ENCODE data around the gene XPO6.

The XPO6 gene

DNA sequence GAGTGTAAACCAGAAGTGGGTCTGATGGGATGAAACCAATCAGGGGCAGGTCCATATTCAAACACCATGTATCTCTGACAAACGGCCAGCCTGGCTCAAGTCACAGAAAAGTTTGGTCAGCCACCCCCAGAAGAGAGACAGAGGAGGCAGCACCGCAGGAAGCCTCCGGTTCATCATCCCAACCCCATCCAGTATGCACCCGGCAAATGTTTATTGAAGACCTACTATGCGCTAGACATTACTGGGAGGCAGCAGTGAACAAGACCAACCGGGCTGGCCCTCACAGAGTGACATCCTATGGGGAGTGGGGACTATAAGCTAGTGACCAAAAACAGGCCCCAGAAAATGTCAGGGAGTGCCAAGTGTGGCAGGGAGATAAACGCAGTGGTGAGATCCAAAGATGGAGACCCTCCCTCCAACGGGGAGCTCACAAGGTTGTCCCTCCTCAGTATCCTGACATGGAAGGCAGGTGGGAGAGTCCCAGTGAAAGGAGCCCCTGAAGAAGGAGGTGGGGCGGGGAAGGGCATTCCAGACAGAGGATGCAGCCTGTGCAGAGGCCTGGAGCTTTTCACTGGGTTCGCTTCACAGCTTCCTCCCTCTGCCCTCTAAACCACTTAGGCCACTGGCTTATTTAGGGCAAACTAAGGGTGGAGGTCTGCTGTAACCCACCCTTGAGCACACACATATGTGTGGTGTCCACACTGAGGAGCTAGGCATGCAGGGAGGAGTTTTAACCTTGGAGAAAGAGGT, 150.2 kb downstream of the XPO6 start:
- ChIA-PET CTCF (interaction anchor here (1.2 kb wide), 1 partner anchor 89 kb away, joined by 3 read pairs; no protein-coding TSS in a partner anchor), POLR2A (no interaction called here)
- no peak for DNase-seq (ENCODE audit: extremely low spot score)
- TF ChIP-seq ELF4 (IDR thresholded peaks at IDR 0.05) (no peak), FOXK2 (IDR thresholded peaks at IDR 0.05) (no peak), ZNF384 (IDR thresholded peaks at IDR 0.05) (no peak), BHLHE40 (IDR thresholded peaks at IDR 0.05; ENCODE audit: borderline replicate concordance) (no peak), SUZ12 (IDR thresholded peaks at IDR 0.05) (no peak)

- no peak for DNase-seq (ENCODE audit: extremely low spot score)
- POLR2A ChIA-PET, result interaction anchor here (0.6 kb wide), 1 partner anchor 432 kb away, joined by 3 read pairs; no protein-coding TSS in a partner anchor
- CTCF ChIA-PET, result no interaction called here
- no peak for TF ChIP-seq ARNT (IDR thresholded peaks at IDR 0.05)
- TF ChIP-seq FOXM1 (IDR thresholded peaks at IDR 0.05; ENCODE audit: borderline replicate concordance), result no peak
- no peak for TF ChIP-seq LEF1 (IDR thresholded peaks at IDR 0.05; ENCODE audit: borderline replicate concordance)
- no peak for TF ChIP-seq TARDBP (IDR thresholded peaks at IDR 0.05)
- no peak for TF ChIP-seq SUZ12 (IDR thresholded peaks at IDR 0.05)
- no peak for TF ChIP-seq FOXK2 (IDR thresholded peaks at IDR 0.05)
- TF ChIP-seq ELF4 (IDR thresholded peaks at IDR 0.05), result no peak
Observed at GRCh38 chr16:28059841-28060575, 151.8 kb downstream of the XPO6 start.

DNA sequence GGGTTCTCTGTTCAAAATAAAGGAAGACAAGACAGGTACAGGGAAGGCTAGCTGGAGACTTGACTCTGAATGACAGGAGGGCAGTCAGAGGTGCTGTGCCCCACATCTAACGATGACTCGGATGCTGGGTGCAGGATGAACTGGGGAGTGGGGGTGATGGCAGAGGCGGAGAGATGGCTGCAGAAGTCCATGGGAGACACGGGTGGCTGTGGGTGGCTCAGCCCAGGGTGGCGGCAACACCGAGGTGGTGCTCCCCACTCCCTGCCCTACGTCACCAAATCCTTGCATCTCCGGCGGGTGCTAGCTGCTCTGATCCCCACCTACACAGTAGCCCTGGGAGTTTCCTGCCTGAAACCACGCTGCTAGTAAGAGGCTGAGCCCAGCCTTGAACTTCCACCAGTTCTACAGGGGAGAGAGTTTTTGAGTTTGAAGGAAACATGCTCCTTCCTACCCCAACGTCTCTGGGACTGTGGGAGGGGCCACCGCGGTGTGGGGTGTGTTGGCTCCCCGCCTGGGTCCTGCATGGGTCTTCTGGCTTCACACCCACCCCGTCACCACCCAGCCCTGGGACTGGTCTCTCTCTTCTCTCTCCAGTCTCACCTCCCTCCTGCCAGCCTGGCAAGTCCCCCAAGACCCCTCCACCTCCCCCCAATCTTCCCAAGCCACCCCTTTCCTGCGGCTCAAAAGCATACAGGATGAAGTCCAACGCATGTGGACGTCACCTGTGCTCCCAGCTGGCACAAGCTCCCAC, 152.8 kb downstream of the XPO6 start:
- no peak for TF ChIP-seq SUZ12 (IDR thresholded peaks at IDR 0.05)
- no peak for TF ChIP-seq SP1 (IDR thresholded peaks at IDR 0.05)
- TF ChIP-seq, protein P1, sequence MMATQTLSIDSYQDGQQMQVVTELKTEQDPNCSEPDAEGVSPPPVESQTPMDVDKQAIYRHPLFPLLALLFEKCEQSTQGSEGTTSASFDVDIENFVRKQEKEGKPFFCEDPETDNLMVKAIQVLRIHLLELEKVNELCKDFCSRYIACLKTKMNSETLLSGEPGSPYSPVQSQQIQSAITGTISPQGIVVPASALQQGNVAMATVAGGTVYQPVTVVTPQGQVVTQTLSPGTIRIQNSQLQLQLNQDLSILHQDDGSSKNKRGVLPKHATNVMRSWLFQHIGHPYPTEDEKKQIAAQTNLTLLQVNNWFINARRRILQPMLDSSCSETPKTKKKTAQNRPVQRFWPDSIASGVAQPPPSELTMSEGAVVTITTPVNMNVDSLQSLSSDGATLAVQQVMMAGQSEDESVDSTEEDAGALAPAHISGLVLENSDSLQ (IDR thresholded peaks at IDR 0.05), result no peak
- TF ChIP-seq LEF1 (IDR thresholded peaks at IDR 0.05; ENCODE audit: borderline replicate concordance), result no peak
- TF ChIP-seq ELF4 (IDR thresholded peaks at IDR 0.05), result no peak
- no peak for TF ChIP-seq BHLHE40 (IDR thresholded peaks at IDR 0.05; ENCODE audit: borderline replicate concordance)
- TF ChIP-seq L3MBTL2 (conservative IDR thresholded peaks at IDR 0.05), result no peak
- TF ChIP-seq HDGF (IDR thresholded peaks at IDR 0.05; ENCODE audit: borderline replicate concordance), result no peak
- no peak for TF ChIP-seq ARNT (IDR thresholded peaks at IDR 0.05)
- TF ChIP-seq NFRKB (IDR thresholded peaks at IDR 0.05), result no peak
- no peak for TF ChIP-seq ZNF384 (IDR thresholded peaks at IDR 0.05)
- no peak for TF ChIP-seq FOXA1 (IDR thresholded peaks at IDR 0.05)
- TF ChIP-seq CTBP1 (IDR thresholded peaks at IDR 0.05; ENCODE audit: borderline replicate concordance), result no peak
- no peak for TF ChIP-seq FOXK2 (IDR thresholded peaks at IDR 0.05)
- CTCF ChIA-PET, result no interaction called here
- no peak for DNase-seq (ENCODE audit: extremely low spot score)
- POLR2A ChIA-PET, result no interaction called here

GRCh38 chr16:28057949-28058348, 153.8 kb downstream of the XPO6 start:
- no peak for TF ChIP-seq FOXA1 (IDR thresholded peaks at IDR 0.05)
- no peak for TF ChIP-seq ZNF384 (IDR thresholded peaks at IDR 0.05)
- no peak for TF ChIP-seq NFRKB (IDR thresholded peaks at IDR 0.05)
- TF ChIP-seq BHLHE40 (IDR thresholded peaks at IDR 0.05; ENCODE audit: borderline replicate concordance), result no peak
- TF ChIP-seq, protein P1 (IDR thresholded peaks at IDR 0.05), result no peak
- no peak for TF ChIP-seq SP1 (IDR thresholded peaks at IDR 0.05)
- no peak for TF ChIP-seq CTBP1 (IDR thresholded peaks at IDR 0.05; ENCODE audit: borderline replicate concordance)
- TF ChIP-seq TARDBP (IDR thresholded peaks at IDR 0.05), result no peak
- no peak for TF ChIP-seq FOXM1 (IDR thresholded peaks at IDR 0.05; ENCODE audit: borderline replicate concordance)
- TF ChIP-seq SUZ12 (IDR thresholded peaks at IDR 0.05), result no peak
- TF ChIP-seq HDGF (IDR thresholded peaks at IDR 0.05; ENCODE audit: borderline replicate concordance), result no peak
- no peak for TF ChIP-seq LEF1 (IDR thresholded peaks at IDR 0.05; ENCODE audit: borderline replicate concordance)
- TF ChIP-seq ARNT (IDR thresholded peaks at IDR 0.05), result no peak
- TF ChIP-seq FOXK2 (IDR thresholded peaks at IDR 0.05), result no peak
- no peak for TF ChIP-seq ELF4 (IDR thresholded peaks at IDR 0.05)
- TF ChIP-seq L3MBTL2 (conservative IDR thresholded peaks at IDR 0.05), result no peak
- ChIA-PET CTCF (no interaction called here), POLR2A (no interaction called here)
- DNase-seq (ENCODE audit: extremely low spot score), result no peak

DNA sequence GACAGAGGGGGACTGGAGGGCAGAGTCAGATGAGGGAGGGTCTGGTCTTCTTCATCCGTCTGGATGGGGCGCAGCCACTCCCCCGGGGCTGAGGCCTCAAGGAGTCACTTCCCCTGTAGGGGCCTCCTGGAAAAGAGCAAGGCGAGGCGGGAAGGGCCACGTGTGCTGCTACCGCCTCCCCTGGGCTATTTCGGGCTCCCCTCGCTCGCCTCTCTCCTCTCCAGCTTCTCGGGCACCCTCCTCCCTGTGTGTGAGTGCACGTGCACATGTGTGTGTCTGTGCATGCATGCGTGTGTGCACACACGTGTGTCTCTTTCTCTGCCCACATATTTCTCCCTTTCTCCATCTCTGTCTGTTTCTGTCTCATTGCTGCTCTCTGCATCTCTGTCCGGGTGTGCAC, 158.3 kb downstream of the XPO6 start:
- POLR2A ChIA-PET, result no interaction called here
- DNase-seq (ENCODE audit: extremely low spot score), result no peak
- TF ChIP-seq ZNF384 (IDR thresholded peaks at IDR 0.05), result no peak
- no peak for TF ChIP-seq NFRKB (IDR thresholded peaks at IDR 0.05)
- no peak for TF ChIP-seq LEF1 (IDR thresholded peaks at IDR 0.05; ENCODE audit: borderline replicate concordance)
- no peak for TF ChIP-seq L3MBTL2 (conservative IDR thresholded peaks at IDR 0.05)
- no peak for TF ChIP-seq ARNT (IDR thresholded peaks at IDR 0.05)
- TF ChIP-seq HDGF (IDR thresholded peaks at IDR 0.05; ENCODE audit: borderline replicate concordance), result no peak
- TF ChIP-seq, protein P1 (IDR thresholded peaks at IDR 0.05), result no peak
- CTCF ChIA-PET, result no interaction called here

All from HEK293T (cell line).